Epithelial cell of prostate (primary cell): ENCODE results near the gene RAB5IF.
"Not testable (repeated sequence)": the region's sequence is repeated elsewhere in the genome, so short reads cannot be mapped to it uniquely, and the experiment has no call there.

Experiments
- DNase-seq: peaks from one replicate; pipeline ENCODE4 v3.0.0-alpha.2; 2011; ENCODE audit warnings: low read depth, low spot score
- H3K27ac ChIP-seq: fragments of 450-650 bp; 2 replicates; pipeline ENCODE4 v1.5.1; 2017; ENCODE audit warnings: mild to moderate bottlenecking

The RAB5IF gene

DNA sequence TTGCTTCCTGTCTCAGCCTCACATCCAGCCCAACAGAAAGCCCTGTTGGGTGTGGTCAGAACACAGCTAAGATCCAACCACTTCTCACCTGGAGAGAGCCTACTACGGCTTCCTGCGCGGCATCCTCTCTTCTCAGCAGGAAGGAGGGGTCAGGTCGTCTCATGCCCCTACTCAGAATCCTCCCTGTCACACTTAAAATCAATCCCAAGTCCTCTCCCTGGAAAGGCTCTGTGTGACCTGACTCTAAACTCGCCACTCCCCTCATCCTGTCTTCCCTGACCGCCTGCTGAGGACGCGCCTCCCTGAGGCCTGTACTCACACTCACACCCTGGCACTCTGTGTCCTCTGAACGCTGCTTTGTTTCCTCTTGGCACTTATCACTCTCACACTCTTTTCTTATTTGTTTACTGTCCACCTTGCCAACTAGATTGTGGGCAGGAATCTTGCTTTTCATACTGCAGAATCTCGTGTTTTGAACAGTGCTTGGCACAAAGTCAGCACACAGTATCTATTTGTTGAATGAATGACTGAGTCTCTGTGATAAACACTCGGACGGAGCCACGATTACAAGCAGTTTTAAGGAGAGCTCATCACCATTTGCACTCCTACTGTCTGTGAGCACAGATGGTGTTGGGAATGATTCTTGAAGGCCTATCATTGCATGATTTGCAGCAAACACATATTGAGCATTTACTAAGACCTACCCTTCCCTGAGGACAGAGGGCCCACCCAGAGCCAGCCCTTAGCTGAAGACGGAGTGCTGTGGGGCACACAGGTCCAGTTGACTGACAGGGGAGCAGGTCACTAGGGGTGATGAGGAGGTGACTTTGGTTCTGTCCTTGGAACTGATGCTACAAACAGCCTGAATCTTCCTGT, 18.7 kb downstream of the RAB5IF start:
- DNase-seq = no peak
- no peak overlapping the region for H3K27ac ChIP-seq

DNA sequence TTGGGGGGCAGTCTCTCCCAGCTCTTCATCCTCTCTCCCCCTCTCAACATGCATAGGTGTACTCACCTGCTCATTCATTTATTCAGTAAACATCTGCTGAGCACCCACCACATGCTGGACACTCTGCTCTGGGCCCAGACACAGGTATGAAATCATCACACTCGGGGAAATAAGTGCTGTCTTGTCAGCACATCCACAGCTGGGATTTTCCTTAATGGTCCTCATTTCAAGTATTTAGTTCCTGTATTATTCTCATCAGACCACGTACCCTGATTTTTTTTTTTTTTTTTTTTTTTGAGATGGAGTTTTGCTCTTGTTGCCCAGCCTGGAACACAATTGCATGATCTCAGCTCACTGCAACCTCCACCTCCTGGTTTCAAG, 19.4 kb downstream of the RAB5IF start:
- DNase-seq = no peak
- H3K27ac ChIP-seq = no peak overlapping the region

DNA sequence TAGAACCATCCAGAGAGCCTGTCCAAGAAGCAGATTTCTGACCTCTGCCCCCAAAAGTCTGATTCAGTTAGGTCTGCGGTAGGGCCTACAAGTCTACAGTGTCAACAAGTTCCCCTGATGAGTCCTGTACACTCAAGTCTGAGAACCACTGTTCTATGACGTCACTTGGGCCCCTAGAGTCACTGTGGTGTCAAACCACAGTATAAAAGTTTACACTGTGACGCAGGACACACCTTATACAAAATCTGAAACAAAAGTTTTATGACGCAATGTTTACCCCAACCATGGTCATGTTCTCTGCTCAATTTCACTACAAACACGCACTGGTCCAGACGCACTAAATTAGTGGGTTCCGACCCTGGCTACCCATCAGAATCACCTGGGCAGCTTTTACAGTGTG, 22.5 kb downstream of the RAB5IF start:
- no peak for DNase-seq
- H3K27ac ChIP-seq = no peak overlapping the region

DNA sequence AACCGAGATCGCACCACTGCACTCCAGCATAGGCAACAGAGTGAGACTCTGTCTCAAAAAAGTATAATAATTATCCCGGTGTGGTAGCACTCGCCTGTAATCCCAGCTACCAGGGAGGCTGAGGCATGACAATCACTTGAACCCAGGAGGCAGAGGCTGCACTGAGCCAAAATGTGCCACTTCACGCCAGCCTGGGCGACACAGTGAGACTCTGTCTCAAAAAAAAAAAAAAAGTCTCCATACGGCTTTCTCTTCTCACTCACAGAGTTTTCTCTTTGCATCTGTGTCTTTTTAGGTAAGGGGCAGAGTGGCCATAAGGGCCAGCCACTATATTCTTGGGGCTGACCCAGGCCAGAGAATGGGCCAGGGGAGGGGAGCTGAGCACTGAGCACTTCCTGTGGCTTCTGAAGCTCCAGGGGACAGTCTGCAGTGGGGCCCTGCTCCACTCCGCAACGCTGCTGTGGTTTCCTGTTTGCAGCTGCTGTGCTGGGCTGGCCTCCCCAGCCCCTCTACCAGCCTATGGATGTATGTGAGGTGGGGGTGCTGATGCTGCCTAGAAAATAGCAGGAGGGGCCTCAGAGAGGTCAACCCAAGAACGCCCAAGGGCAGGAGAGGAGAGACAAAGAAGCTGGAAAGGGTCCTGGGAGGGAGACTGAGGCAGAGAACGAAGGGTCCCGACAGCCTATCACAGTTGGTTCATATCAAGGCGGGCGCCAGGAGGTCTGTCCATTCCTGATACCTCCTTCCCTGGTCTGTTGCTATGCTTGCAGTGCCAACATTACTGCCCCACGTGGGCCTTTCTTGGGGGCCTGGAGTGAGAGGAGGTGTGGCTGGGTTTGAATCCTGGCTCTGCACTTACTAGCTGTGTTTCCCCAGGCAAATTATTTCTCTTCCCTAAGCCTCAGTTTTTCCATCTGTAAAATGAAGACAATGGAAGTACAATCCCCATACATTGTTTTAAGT, 24.4 kb downstream of the RAB5IF start:
- no peak for DNase-seq
- H3K27ac ChIP-seq = no peak overlapping the region

GRCh38 chr20:36631646-36632045, 26.1 kb downstream of the RAB5IF start:
- H3K27ac ChIP-seq = no peak overlapping the region
- no peak for DNase-seq

GRCh38 chr20:36632147-36632486, 26.5 kb downstream of the RAB5IF start:
- no peak overlapping the region for H3K27ac ChIP-seq
- DNase-seq = no peak

GRCh38 chr20:36632487-36633284, 27.1 kb downstream of the RAB5IF start:
- no peak for DNase-seq
- no peak overlapping the region for H3K27ac ChIP-seq

- no peak for DNase-seq
- no peak overlapping the region for H3K27ac ChIP-seq
Observed at GRCh38 chr20:36633285-36633772, 27.8 kb downstream of the RAB5IF start.

DNA sequence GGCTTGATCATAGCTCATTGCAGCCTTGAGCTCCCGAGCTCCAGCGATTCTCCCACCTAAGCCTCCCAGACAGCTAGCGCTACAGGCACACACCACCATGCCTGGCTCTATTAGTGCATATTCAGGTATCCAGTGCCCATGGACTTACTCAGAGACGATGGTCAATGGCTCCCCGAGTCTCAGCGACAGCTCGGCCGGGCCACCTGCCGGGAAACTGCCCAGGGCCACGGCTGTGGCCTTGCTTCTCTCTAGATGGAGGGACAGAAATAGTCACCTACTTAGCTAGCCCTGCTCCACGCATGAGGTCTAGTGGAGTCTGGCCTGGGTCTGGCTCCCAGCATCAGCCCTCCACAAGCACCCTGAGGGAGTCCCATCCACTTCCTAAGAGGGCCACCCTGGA, 28.8 kb downstream of the RAB5IF start:
- H3K27ac ChIP-seq = no peak overlapping the region
- no peak for DNase-seq

- not testable (repeated sequence) for H3K27ac ChIP-seq, DNase-seq
Observed at GRCh38 chr20:36638876-36639400, 33.4 kb downstream of the RAB5IF start.

DNA sequence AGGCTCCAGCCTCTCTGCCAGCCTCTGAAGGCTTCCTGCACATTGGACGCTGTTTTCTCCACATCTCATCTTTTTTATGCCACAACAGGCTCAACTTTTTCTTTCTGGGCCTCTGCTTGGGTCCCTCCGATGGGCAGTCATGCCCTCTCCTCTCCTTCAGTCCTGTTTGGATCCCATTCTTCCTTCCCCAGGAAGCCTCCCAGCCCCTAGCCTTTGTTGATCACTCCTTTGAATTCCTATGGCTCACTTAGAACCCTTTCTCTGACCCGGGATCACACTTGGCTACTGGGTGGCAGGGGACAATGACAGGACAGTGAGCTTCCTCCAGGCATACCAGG, 35.9 kb downstream of the RAB5IF start:
- no peak overlapping the region for H3K27ac ChIP-seq
- DNase-seq = no peak

GRCh38 chr20:36642136-36642535, 36.6 kb downstream of the RAB5IF start:
- no peak for DNase-seq
- H3K27ac ChIP-seq = no peak overlapping the region

GRCh38 chr20:36644032-36644705, 38.6 kb downstream of the RAB5IF start:
- H3K27ac ChIP-seq = no peak overlapping the region
- no peak for DNase-seq

- DNase-seq = no peak
- H3K27ac ChIP-seq = no peak overlapping the region
Observed at GRCh38 chr20:36644706-36645095, 39.1 kb downstream of the RAB5IF start.

DNA sequence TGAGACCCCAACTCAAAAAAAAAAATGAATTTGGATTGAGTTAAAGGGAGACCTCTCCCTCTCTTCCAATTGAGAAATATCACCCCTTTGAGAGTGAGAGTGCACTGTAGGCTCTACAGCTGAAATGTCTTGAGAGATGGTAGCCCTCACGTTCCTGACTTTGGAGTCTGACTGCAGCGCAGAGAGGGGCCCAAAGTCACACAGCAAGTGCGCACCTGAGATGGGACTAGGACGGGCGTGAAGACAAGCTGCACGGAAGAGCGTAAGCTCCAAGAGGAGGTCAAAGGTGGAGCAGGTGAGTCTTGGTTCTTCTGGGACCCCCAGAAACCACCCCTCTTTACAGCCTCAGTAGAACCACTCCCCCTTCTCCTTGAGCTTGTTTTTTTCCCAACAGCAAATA, 39.8 kb downstream of the RAB5IF start:
- no peak overlapping the region for H3K27ac ChIP-seq
- DNase-seq = no peak

GRCh38 chr20:36645998-36646397, 40.4 kb downstream of the RAB5IF start, which contains the start of gene SLA2:
TSS of gene SLA2 (minus strand) at chr20:36646196. CDS start at chr20:36641335, 4,861 bp downstream.
- no peak for DNase-seq
- no peak within 1 kb of the TSS for H3K27ac ChIP-seq

DNA sequence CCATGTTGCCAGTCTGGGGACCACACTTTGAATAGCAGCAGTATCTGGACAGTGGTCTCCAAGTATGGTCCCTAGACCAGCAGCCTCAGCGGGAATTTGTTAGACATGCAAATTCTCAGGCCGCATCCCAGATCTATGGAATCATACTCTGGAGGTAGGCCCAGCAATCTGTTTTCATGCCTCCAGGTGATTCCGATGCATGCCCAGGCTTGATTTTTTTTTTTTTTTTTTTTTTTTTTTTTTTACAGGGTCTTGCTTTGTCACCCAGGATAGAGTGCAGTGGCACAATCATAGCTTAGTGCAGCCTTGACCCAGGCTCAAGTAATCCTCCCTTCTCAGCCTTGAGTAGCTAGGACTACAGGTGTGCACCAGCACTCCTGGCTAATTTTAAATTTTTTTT, 41.1 kb downstream of the RAB5IF start:
- no peak overlapping the region for H3K27ac ChIP-seq
- no peak for DNase-seq

DNA sequence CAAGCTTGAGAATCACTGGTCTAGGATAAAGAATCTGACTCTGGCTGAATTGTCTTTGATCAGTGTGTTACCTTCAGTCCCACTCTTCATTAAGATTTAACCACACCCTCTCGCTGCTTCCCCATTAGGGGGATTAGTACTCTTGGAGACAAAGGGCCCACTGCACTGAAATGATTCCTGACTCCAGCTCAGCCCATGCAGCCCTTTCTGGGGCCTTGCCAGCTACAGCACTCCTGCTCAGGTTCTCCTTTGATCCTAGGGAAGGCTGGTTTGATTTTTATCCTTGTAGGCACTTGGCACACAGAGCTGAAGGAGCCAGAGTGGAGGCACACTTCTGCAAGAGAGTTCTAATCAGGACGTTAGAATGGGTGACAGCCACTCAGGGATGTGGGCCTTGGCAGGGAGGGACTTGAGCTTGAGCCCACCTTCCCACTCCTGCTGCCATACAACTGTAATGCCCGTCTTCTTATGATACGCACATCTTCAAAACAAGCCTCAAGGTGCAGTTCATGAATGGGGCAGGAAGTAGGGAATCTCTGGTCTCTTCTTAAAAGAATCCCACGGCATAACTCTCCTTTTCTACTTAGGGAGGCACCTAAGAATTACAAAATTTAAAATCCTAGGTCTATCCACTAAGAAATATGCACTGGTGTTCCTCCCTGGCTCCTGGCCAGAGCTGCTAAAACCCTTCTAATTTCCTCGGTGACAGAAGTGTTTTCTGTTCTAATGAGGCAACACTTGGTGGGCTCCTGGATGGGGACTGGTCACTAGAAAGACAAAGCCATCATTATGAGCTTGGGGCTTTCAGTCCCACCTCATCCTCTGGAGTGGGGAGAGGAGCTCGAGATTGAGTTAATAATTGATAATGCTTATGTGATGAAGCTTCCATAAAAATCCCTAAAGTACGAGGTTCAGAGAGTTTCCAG, 41.9 kb downstream of the RAB5IF start:
- no peak for DNase-seq
- H3K27ac ChIP-seq = no peak overlapping the region

- no peak overlapping the region for H3K27ac ChIP-seq
- no peak for DNase-seq
Observed at GRCh38 chr20:36653456-36653855, 47.9 kb downstream of the RAB5IF start.
